K562 (cell line): ENCODE measurements around the gene JAK3.

Experiments used
- ATF6 ChIP-seq: sonication (generic); formaldehyde crosslinking; IDR thresholded peaks from 2 replicates; pipeline ENCODE4 v1.4.0; 2020; ENCODE audit warnings: mild to moderate bottlenecking, missing genetic modification reagents
- CEBPB ChIP-seq: fragments of 450-650 bp; IDR thresholded peaks from 2 replicates; pipeline ENCODE4 v1.6.1; 2016; ENCODE audit warnings: missing genetic modification characterization, missing compliant biosample characterization
- JUN ChIP-seq, 2 experiments: sonication (generic) in 1 of 2; formaldehyde crosslinking in 1 of 2; IDR thresholded peaks; 2 replicates each; pipeline versions ENCODE4 v1.6.1 to v1.8.0; 2012 to 2022; ENCODE audit warnings: borderline replicate concordance in 2 of 2, mild to moderate bottlenecking in 2 of 2, improper control_type of control experiment in 1 of 2, low read depth in 1 of 2, low read length in 1 of 2, missing genetic modification reagents in 1 of 2
- KHSRP ChIP-seq: fragments of 450-650 bp; IDR thresholded peaks from 2 replicates; pipeline ENCODE4 v1.6.1; 2017
- MXI1 ChIP-seq: IDR thresholded peaks from 2 replicates; pipeline ENCODE4 v1.6.1; 2011; ENCODE audit warnings: low read depth, mild to moderate bottlenecking, improper control_type of control experiment, low read length
- RAD51 ChIP-seq: fragments of 450-650 bp; IDR thresholded peaks from 2 replicates; pipeline ENCODE4 v1.7.1; 2016; ENCODE audit warnings: low read depth, mild to moderate bottlenecking, borderline replicate concordance
- SIN3A ChIP-seq, 2 experiments: fragments of 150-350 bp in 1 of 2; IDR thresholded peaks; 2 replicates each; pipeline ENCODE4 v1.6.1; 2011 to 2016; ENCODE audit warnings: borderline replicate concordance in 2 of 2, low read depth in 2 of 2, low read length in 2 of 2, mild to moderate bottlenecking in 2 of 2, moderate library complexity in 2 of 2; ENCODE audit not compliant: control insufficient read depth in 1 of 2
- SRF ChIP-seq, 2 experiments: fragments of 250-450, 450-650 bp in 1 of 2; sonication (Bioruptor Pico) in 1 of 2; sonication (generic) in 1 of 2; formaldehyde crosslinking; IDR thresholded peaks; 2 replicates each; pipeline versions ENCODE4 v1.5.0 to v1.5.1; 2020 to 2022; ENCODE audit warnings: mild to moderate bottlenecking in 1 of 2, missing genetic modification reagents in 1 of 2
- ZNF76 ChIP-seq: fragments of 250-450 bp; sonication (Bioruptor Pico); IDR thresholded peaks from 2 replicates; pipeline ENCODE4 v1.4.0; 2020; ENCODE audit warnings: mild to moderate bottlenecking, moderate library complexity, borderline replicate concordance
- TF ChIP-seq, protein P1 (sequence below), 3 experiments: IDR thresholded peaks in 2 of 3; conservative IDR thresholded peaks in 1 of 3; 2 replicates each; pipeline ENCODE4 v1.5.1; 2011 to 2012; ENCODE audit warnings: low read length in 3 of 3, mild to moderate bottlenecking in 3 of 3, control low read depth in 2 of 3, improper control_type of control experiment in 1 of 3, inconsistent platforms in 1 of 3, low read depth in 1 of 3, mixed read lengths in 1 of 3, moderate library complexity in 1 of 3; ENCODE audit not compliant: insufficient read depth in 2 of 3

DNA sequence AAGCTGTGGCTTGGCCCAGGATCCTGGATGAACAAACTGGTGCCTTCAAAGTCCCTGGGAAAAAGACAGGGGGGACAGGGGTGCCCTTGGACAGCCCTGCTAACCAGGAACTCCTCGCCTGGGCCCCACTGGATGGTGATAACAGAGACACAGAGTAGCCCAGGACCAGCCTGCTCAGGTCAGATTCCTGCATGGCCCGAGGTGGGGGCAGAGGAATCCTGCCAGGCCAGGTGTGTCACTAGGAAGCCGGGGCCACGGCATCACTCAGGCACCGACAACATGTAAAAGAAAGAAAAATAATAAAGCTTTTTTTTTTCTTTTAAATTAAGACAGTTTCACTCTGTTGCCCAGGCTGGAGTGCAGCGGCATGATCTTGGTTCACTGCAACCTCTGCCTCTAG, 6.3 kb upstream of the JAK3 start:
- TF ChIP-seq JUN (IDR thresholded peaks at IDR 0.05; ENCODE audit: borderline replicate concordance, low read depth, low read length): no peak
- no peak for TF ChIP-seq JUN (CRISPR knock-in tag; IDR thresholded peaks at IDR 0.05; ENCODE audit: borderline replicate concordance)
- TF ChIP-seq MXI1: no peak
- TF ChIP-seq CEBPB (tag): no peak
- TF ChIP-seq, protein P1, sequence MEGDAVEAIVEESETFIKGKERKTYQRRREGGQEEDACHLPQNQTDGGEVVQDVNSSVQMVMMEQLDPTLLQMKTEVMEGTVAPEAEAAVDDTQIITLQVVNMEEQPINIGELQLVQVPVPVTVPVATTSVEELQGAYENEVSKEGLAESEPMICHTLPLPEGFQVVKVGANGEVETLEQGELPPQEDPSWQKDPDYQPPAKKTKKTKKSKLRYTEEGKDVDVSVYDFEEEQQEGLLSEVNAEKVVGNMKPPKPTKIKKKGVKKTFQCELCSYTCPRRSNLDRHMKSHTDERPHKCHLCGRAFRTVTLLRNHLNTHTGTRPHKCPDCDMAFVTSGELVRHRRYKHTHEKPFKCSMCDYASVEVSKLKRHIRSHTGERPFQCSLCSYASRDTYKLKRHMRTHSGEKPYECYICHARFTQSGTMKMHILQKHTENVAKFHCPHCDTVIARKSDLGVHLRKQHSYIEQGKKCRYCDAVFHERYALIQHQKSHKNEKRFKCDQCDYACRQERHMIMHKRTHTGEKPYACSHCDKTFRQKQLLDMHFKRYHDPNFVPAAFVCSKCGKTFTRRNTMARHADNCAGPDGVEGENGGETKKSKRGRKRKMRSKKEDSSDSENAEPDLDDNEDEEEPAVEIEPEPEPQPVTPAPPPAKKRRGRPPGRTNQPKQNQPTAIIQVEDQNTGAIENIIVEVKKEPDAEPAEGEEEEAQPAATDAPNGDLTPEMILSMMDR (IDR thresholded peaks at IDR 0.05 in 2 of 3, conservative IDR thresholded peaks at IDR 0.05 in 1 of 3; ENCODE audit: insufficient read depth in 2 of 3, low read depth in 1 of 3, low read length in 3 of 3): no peak
- TF ChIP-seq ATF6 (CRISPR knock-in tag): no peak
- TF ChIP-seq SIN3A (IDR thresholded peaks at IDR 0.05; ENCODE audit: borderline replicate concordance in 2 of 2, control insufficient read depth in 1 of 2, low read depth in 2 of 2, low read length in 2 of 2): no peak
- no peak for TF ChIP-seq RAD51
- no peak for TF ChIP-seq SRF (CRISPR knock-in tag; IDR thresholded peaks at IDR 0.05)
- TF ChIP-seq ZNF76 (CRISPR knock-in tag): no peak
- TF ChIP-seq KHSRP: no peak
